ENCODE data around the gene TBC1D22A.

TBC1D22A gene

GRCh38 chr22:46958658-46959057 is 196.2 kb downstream of the TBC1D22A start:
- no peak for DNase-seq (ENCODE audit: low read depth)

DNA sequence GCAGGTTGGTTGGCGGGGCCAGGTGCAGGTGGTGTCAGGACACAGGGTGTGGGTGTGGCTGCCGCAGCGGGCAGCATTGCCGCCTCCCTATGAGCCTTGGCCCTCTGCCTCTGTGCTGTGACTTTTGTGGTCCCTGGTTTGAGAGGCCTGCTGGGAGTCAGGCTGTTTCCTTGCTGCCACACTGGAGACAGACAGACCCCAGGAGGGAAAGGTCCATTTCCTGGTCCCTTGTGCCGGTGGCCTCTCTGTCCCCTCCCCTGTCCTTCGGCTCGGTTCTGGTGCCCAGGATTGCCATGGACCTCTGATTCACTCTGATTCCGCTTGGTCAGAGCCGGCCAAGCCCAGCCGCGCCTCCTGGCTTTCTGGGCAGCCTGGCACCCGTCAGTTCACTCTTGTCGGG is 196.9 kb downstream of the TBC1D22A start:
- no peak for DNase-seq (ENCODE audit: low read depth)

GRCh38 chr22:46961591-46962295 is 199.3 kb downstream of the TBC1D22A start:
- DNase-seq (ENCODE audit: low read depth): no peak

- DNase-seq (ENCODE audit: low read depth): no peak
Measured at GRCh38 chr22:46962406-46962805, 200.0 kb downstream of the TBC1D22A start.

GRCh38 chr22:46963672-46964545 is 201.5 kb downstream of the TBC1D22A start:
- DNase-seq (ENCODE audit: low read depth): no peak

GRCh38 chr22:46964773-46965550 is 202.5 kb downstream of the TBC1D22A start:
- DNase-seq (ENCODE audit: low read depth): no peak

GRCh38 chr22:46965555-46966494 is 203.4 kb downstream of the TBC1D22A start:
- no peak for DNase-seq (ENCODE audit: low read depth)

DNA sequence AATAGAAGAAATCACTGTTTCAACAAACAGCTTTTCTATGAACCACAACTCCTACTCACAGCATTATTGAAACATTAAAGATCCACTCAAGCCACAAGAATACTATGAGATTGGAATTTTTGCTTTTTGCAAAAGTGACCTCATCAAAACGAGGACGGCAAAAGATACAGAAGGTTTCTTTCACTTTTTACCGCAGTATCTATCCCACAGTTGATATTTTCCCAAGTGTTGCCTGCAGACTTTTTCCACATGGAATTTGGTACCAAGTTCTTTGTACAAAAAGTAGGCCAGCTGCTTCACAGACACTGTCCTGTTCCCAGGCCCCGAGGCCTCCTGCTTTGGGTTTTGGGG is 204.0 kb downstream of the TBC1D22A start:
- no peak for DNase-seq (ENCODE audit: low read depth)

DNA sequence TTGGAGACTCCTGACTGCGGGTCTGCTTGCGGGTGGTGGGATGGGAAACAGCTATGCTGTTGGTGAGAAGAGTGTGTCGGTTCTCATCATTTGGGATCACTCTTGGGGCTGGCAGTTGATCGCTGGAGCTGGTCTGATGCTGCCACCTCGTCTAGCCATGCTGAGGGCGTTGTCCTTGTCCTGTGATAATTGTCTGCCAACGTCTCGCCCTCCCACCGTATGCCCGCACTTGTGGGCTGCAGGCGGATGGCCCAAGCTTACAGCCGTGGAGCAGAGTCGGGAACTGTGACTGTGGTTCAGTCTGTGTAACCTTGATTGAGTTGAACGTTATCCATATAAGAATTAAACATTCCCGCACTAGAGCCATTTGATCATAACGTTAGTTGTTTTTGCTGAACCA is 204.4 kb downstream of the TBC1D22A start:
- DNase-seq (ENCODE audit: low read depth): no peak

DNA sequence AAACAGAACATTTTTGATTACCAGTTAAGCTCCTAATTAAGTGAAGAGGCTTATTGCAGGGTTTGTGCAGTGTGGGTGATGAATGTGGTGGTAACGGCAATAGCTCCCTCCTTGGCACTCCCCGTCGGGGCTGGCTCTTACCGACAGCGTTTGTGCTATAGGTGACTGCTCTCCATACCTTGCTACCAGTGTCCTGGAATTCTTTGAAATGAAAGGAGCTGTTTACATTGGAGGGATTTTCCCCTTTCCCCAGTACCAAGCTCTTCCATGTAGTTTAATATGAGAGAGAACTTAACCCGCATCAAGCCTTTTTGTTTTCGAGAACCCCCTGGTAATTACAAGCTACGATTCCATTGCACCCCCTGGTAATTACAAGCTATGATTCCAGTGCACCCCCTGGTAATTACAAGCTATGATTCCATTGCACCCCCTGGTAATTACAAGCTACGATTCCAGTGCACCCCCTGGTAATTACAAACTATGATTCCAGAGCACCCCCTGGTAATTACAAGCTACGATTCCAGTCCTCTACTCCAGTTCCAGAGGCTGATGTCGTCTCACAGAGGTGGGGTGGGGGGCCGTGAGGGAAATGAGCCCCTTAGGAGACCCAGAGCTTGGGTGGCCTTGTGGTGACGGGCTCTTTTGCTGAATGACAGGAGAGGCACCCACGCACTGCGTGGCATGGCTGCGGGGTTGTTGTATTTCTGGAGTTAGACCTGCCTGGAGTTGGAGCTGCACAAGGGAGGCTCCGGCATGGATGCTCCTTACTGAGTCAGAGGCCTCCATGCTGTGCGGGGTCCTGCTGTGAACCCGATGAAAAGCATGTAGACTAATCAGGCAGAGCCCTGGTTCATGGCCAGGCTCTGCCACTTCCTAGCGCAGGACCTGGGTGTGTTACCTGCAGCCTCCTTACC is 205.3 kb downstream of the TBC1D22A start:
- DNase-seq (ENCODE audit: low read depth): no peak

GRCh38 chr22:46968359-46968740 is 205.9 kb downstream of the TBC1D22A start:
- no peak for DNase-seq (ENCODE audit: low read depth)

DNA sequence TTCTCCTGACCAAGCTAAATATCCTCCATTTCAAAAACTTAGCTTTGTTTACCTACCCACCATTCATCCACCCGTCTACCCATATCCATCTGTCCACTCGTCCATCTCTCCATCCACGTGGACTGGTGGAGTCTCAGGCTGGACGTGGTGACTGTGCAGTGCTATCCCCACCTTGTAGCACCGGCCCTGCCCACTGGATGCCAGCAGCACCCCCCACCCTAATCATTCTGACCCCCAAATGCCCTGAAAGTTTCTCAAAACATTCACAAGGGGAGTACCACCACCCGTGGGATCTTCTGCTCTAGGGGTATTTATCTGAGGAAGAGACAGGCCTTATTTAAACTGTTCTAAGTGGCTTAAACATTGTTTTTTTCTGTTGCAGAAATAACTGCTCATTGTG is 206.4 kb downstream of the TBC1D22A start:
- no peak for DNase-seq (ENCODE audit: low read depth)

- DNase-seq (ENCODE audit: low read depth): no peak
Measured at GRCh38 chr22:46969491-46969890, 207.0 kb downstream of the TBC1D22A start.

DNA sequence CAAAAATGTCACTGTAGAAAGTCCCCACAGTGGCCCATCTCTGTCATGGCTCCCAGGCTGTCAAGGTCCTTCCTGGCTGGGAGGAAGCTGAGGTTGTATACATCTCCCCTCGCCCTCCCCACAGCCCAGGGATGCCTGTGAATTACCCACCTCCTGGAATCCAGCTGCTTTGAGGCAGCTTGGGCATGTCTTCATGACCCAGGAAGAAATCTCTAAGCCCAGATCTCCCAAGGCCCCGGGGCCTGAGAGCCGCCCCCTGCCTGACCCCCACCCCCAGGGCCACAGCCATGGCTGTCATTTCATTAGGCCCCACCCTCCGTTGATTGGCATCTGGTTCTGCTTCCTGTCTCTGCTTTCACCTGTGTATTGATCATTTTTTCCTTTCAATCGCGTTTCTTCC is 207.5 kb downstream of the TBC1D22A start:
- DNase-seq (ENCODE audit: low read depth): no peak

DNA sequence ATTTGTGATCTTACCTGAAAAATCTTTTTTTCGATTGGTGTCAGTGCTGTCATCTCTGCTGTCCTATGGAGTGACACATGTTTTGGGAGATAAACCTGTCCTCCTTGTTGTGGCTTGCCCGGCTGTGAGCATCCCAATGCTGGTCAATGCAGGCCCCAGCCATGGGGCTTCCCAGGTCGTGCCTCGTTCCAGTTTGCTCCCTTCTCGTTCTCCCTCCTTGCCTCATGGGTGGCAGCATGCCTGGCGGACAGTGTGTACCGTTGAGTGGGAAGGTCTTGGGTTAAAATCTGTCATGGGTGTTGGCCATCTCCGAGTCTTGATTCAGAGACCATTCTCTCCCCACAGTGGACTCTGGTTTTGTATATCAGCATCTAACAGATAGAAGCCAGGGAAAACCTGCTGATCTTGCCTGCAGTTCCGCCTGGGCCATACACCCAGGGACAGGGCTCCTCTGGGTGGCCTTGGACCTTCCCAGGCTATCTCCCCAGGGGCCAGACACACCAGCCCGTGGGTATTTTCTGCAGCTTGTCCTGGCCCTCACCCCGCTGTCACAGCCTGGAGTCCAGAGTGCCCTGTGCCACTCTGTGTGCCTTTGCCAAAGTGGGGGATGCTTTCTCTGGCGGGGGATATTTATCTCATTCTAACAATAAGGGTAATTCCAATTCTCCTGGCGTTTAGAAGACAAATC is 208.1 kb downstream of the TBC1D22A start:
- DNase-seq (ENCODE audit: low read depth): no peak

DNA sequence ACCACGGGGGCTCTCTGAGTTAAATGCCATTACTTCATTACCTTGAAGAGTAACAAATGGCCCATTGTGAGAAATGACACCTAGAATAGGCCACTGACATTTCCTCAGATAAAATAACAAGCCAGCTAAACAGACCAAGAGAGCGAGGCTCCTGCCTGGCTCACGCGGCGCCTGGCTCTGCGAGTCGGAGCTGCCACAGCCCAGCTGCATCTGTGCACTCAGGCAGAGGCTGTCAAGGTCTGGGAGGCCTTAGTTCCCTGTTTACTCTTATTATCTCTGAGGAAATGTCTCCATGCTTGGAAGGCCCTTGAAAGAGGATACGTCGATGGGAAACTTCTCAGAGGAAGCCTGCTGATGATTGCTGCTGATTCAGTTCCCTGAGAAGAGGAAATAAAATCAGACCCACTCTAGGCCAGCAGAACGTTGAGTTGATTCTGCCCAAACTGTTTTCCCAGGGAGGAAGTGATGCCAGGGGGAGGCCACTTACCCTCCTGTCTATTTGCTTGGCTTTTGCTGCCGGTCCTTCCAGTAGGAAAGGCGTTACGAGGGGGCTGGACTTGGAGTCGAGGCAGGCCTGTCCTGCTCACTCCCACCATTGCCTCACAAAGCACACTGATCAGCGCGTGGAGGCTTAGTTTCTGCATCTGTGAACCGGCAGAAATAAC is 208.8 kb downstream of the TBC1D22A start:
- no peak for DNase-seq (ENCODE audit: low read depth)

DNA sequence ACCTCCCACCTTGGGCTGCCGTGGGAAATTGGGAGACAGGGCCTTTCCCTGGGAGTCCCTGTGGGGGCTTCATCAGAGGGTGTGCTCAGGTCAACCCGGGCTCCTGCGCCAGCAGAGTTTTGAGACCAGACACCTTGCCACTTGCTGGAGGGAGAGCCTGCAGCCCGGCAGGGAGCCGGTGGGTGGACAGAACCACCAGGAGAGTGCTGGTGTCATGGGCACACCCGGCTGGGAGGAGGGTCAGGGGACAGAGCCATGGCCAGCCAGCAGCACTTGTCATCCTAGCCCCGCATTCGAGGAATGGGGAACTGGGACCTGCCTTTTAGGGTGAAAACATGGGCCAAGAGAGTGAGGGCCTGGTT is 209.3 kb downstream of the TBC1D22A start:
- no peak for DNase-seq (ENCODE audit: low read depth)

GRCh38 chr22:46972256-46972655 is 209.8 kb downstream of the TBC1D22A start:
- DNase-seq (ENCODE audit: low read depth): no peak

Data from activated T-cell treated with anti-CD3 and anti-CD28 coated beads for 1 hour (primary cell).